HG03280 (cell line): Measurements from ENCODE around the gene UBFD1.
"Not testable (repeated sequence)": the region's sequence is repeated elsewhere in the genome, so short reads cannot be mapped to it uniquely, and the experiment has no call there.

ENCODE experiments used
- ATAC-seq: cut with Tn5 transposase; IDR thresholded peaks from one replicate; pipeline ENCODE4 v1.9.1; 2021; ENCODE audit warnings: mild to moderate bottlenecking, moderate library complexity; ENCODE audit not compliant: unreplicated experiment

The UBFD1 gene

GRCh38 chr16:23597003-23597756 lies 39.7 kb downstream of the UBFD1 start:
- no peak for ATAC-seq

- no peak for ATAC-seq
Measured at GRCh38 chr16:23607726-23608125, 50.2 kb downstream of the UBFD1 start.

DNA sequence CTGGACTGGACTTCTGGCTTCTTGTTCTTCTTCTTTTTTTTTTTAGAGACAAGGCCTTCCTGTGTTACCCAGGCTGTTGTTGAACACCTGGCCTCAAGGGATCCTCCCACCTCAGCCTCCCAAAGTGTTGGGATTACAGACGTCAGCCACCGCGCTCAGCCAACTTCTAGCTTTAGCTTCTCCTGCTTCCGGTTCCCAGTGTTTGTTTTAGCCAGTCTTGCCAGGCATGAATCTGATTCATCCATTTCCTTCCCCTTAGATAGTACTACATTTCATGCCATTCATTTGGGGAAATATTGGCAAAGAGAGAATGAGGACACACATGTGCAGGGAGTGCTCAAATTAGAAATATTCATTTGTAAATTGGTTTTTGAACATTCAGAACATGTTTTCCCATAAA lies 50.7 kb downstream of the UBFD1 start:
- no peak for ATAC-seq

DNA sequence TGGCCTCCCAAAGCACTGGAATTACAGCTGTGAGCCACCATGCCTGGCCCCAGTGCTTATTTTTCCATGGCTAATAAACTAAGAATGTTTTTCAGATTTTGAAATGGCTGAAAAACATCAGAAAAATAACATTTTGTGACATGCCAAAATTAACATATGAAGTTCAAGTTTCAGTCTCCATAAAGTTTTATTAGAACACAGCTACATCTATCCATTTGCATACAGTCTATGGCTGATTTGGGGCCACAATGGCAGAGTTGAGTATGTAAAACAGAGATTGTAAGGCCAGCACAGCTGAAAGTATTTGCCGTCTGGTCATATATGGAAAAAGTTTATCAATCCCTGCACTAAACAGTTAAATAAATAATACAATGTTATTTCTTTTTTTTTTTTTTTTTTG lies 52.4 kb downstream of the UBFD1 start:
- ATAC-seq: no peak

DNA sequence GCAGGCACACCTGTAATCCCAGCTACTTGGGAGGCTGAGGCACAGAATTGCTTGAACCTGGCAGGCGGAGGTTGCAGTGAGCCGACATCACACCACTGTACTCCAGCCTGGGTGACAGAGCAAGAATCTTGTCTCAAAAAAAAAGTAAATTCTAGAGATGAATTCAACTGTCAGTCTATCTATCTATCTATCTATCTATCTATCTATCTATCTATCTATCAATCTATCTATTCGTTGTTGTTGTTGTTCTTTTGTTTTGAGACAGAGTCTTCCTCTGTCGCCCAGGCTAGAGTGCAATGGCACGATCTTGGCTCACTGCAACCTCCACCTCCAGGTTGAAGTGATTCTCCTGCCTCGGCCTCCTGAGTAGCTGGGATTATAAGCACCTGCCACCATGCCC lies 53.4 kb downstream of the UBFD1 start:
- not testable (repeated sequence) for ATAC-seq

GRCh38 chr16:23611936-23612335 lies 54.4 kb downstream of the UBFD1 start:
- no peak for ATAC-seq

- ATAC-seq: no peak
Measured at GRCh38 chr16:23615805-23616204, 58.3 kb downstream of the UBFD1 start.
